22Rv1 (cell line): ENCODE measurements around the gene DLG1.

ENCODE experiments used
- ZFX ChIP-seq: fragments of 450-650 bp; IDR thresholded peaks from 2 replicates; pipeline ENCODE4 v1.6.1; 2017; ENCODE audit warnings: antibody characterized with exemption, borderline replicate concordance
- TF ChIP-seq, protein P1 (sequence below): fragments of 450-650 bp; IDR thresholded peaks from 2 replicates; pipeline ENCODE4 v1.5.1; 2017; ENCODE audit warnings: mild to moderate bottlenecking

DNA sequence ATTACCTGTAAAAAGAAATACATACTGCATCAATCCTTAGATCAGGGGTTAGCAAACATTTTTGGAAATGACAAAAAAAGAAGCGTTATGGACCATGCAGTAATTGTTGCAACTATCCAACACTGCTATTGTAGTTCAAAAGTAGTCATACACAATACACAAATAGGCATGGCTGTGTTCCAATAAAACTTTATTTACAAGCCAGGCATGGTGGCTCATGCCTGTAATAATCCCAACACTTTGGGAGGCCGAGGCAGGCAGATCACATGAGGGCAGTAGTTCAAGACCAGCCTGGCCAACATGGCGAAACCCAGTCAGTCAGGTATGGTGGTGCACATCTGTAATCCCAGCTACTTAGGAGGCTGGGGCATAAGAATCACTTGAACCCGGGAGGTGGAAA, 124.8 kb downstream of the DLG1 start:
- TF ChIP-seq, protein P1, sequence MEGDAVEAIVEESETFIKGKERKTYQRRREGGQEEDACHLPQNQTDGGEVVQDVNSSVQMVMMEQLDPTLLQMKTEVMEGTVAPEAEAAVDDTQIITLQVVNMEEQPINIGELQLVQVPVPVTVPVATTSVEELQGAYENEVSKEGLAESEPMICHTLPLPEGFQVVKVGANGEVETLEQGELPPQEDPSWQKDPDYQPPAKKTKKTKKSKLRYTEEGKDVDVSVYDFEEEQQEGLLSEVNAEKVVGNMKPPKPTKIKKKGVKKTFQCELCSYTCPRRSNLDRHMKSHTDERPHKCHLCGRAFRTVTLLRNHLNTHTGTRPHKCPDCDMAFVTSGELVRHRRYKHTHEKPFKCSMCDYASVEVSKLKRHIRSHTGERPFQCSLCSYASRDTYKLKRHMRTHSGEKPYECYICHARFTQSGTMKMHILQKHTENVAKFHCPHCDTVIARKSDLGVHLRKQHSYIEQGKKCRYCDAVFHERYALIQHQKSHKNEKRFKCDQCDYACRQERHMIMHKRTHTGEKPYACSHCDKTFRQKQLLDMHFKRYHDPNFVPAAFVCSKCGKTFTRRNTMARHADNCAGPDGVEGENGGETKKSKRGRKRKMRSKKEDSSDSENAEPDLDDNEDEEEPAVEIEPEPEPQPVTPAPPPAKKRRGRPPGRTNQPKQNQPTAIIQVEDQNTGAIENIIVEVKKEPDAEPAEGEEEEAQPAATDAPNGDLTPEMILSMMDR = no peak
- TF ChIP-seq ZFX = no peak
